SH-SY5Y (cell line): ENCODE data around the gene TSNAXIP1.

Source experiments
- GATA2 ChIP-seq: IDR thresholded peaks from 2 replicates; pipeline ENCODE4 v1.6.1; 2011; ENCODE audit warnings: mild to moderate bottlenecking, low read depth, low read length
- GATA3 ChIP-seq: IDR thresholded peaks from 2 replicates; pipeline ENCODE4 v1.6.1; 2011; ENCODE audit warnings: low read depth, mild to moderate bottlenecking, low read length, moderate library complexity

DNA sequence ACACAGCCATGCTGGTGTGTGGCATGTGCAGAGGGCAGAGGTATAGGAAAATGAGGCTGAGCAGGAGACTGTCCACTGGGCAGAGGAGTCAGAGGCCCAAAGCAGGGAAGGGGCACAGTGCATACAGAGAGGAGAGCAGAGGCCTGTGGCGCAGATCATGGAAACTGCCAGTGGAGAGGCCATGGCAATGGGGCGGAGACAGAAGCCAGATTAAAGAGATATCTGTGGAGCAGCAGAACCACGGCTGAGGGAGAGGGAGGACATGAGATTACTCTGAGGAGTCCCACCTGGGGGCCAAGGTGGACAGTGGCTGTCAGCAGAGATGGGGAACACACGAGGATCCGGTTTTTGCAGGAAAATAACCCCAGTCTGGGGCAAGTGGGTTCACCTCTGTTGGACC, 43.6 kb upstream of the TSNAXIP1 start:
- TF ChIP-seq GATA2, result no peak
- no peak for TF ChIP-seq GATA3
